Endodermal cell (in vitro differentiated cells): ENCODE data around the gene RPS27A. TPM values are rescaled to one million over a fixed set of nuclear protein-coding genes. Genes with fewer than 3 reads are reported as not detected.
"Not testable (repeated sequence)": the region's sequence is repeated elsewhere in the genome, so short reads cannot be mapped to it uniquely, and the experiment has no call there.

Experiments used
- DNase-seq: peaks from one replicate; pipeline ENCODE4 v3.0.0-alpha.2; 2017
- H3K27ac ChIP-seq: 2 replicates; pipeline ENCODE4 v1.5.1; 2013; ENCODE audit warnings: mild to moderate bottlenecking, low read depth, low read length, moderate library complexity
- H3K27me3 ChIP-seq: 2 replicates; pipeline ENCODE4 v1.6.1; 2013; ENCODE audit warnings: mild to moderate bottlenecking, low read length, moderate library complexity; ENCODE audit not compliant: insufficient read depth, control insufficient read depth, poor library complexity, severe bottlenecking
- H3K36me3 ChIP-seq: 2 replicates; pipeline ENCODE4 v1.7.0; 2013; ENCODE audit warnings: mild to moderate bottlenecking, low read length, moderate library complexity; ENCODE audit not compliant: control insufficient read depth, insufficient read depth
- H3K4me1 ChIP-seq: one replicate; pipeline ENCODE4 v1.7.0; 2013; ENCODE audit warnings: low read length; ENCODE audit not compliant: control insufficient read depth, insufficient read depth
- H3K4me3 ChIP-seq: 2 replicates; pipeline ENCODE4 v1.5.1; 2013; ENCODE audit warnings: mild to moderate bottlenecking, low read length, moderate library complexity
- H3K9ac ChIP-seq: 2 replicates; pipeline ENCODE4 v1.6.1; 2013; ENCODE audit warnings: mild to moderate bottlenecking, low read length, moderate library complexity; ENCODE audit not compliant: poor library complexity, severe bottlenecking; ENCODE audit errors: extremely low read depth
- H3K9me3 ChIP-seq: 2 replicates; pipeline ENCODE4 v1.6.1; 2013; ENCODE audit warnings: mild to moderate bottlenecking, low read length, moderate library complexity; ENCODE audit not compliant: control insufficient read depth
- H3K27ac Mint-ChIP-seq: 2 replicates; pipeline ENCODE4 v1.8.0; 2020; ENCODE audit warnings: mixed read lengths
- H3K27me3 Mint-ChIP-seq: 2 replicates; pipeline ENCODE4 v1.8.0; 2021; ENCODE audit warnings: mild to moderate bottlenecking, mixed read lengths; ENCODE audit not compliant: insufficient read depth
- H3K36me3 Mint-ChIP-seq: 2 replicates; pipeline ENCODE4 v1.8.0; 2020; ENCODE audit warnings: low read depth, mixed read lengths
- H3K4me1 Mint-ChIP-seq: 2 replicates; pipeline ENCODE4 v1.8.0; 2020; ENCODE audit warnings: mixed read lengths
- H3K4me3 Mint-ChIP-seq: 2 replicates; pipeline ENCODE4 v1.8.0; 2020; ENCODE audit warnings: mild to moderate bottlenecking, moderate library complexity, mixed read lengths
- H3K9me3 Mint-ChIP-seq: 2 replicates; pipeline ENCODE4 v1.8.0; 2020; ENCODE audit warnings: mild to moderate bottlenecking, mixed read lengths
- WGBS, 2 experiments: methylation state at CpG; one replicate each; pipeline versions ENCODE4 v1.1.5 to v1.1.7; 2013; ENCODE audit warnings: missing lambda C conversion rate in 2 of 2, mixed read lengths in 1 of 2; ENCODE audit not compliant: insufficient coverage in 1 of 2, insufficient read length in 1 of 2; 5-methylcytosine and 5-hydroxymethylcytosine counted together
- total RNA-seq, 2 donors: library from RNA; stranded (reverse); fragmentation: NEBNext Ultra II Directional in 1 of 2; extraction: Animal tissue kit (Norgen Biotek cat#: 25700) in 1 of 2; gene quantifications; 2 replicates in 1 of 2; 3 replicates in 1 of 2; pipeline ENCODE4 v1.2.1, GENCODE V29; 2021
- TF ChIP-seq, protein P1 (sequence below): fragments of 200-600 bp; sonication (generic); conservative IDR thresholded peaks from 2 replicates; pipeline ENCODE4 v1.5.0; 2021; ENCODE audit warnings: antibody characterized with exemption, mild to moderate bottlenecking

RPS27A gene
- total RNA-seq, 2 donors from 2014 or later: 1,231 to 1,254 TPM

DNA sequence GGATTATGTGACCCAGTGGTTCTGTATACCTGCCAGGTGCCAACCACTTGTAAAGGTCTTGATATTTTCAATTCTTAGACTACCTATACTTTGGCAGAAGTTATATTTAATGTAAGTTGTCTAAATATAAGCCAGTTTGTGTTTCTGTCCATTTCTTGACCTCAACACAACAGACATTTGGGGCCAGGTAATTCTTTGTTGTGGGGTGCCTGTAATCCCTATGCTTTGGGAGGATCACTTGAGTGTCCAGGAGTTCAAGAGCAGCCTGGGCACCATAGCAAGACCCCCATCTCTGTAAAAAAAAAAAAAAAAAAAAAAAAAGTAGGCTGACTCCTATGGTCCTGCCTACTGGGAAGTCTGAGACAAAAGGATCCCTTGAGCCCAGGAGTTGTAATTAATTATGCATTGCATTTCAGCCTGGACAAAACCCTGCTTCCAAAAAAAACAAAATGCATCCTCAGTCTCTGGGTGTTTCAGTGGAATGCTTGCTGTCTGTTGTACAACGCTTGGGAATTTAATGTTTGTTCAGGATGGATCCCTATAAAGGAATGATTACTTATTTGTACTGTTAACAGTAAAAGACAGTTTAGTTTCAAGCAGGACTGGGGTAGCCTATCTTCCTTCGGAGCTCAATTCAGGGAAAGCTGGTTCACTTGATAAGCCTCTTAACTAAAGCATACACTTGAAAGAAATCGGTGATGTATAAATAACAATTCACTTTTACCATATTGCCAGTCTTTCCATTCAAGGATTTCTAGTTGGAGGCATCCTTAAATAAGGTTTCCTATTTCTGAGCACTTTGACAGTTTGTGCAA is 3.4 kb downstream of the RPS27A start:
- H3K9me3 ChIP-seq: no peaks in the 10 kb centered on the region
- WGBS, 2 experiments: 95 to 100% methylated on average over 2 to 3 of the region's 3 CpGs
- H3K36me3 ChIP-seq: peaks cover 49% of the 10 kb centered on the region
- H3K4me1 Mint-ChIP-seq: peaks cover 22% of the 10 kb centered on the region
- no peaks in the 10 kb centered on the region for H3K27me3 Mint-ChIP-seq
- H3K27me3 ChIP-seq: no peaks in the 10 kb centered on the region
- DNase-seq: no peak
- H3K4me1 ChIP-seq: peaks cover 2% of the 10 kb centered on the region
- H3K36me3 Mint-ChIP-seq: peaks cover 50% of the 10 kb centered on the region
- H3K9me3 Mint-ChIP-seq: no peaks in the 10 kb centered on the region
- peak overlapping the region; percentile 99 for H3K4me3 ChIP-seq
- TF ChIP-seq, protein P1, sequence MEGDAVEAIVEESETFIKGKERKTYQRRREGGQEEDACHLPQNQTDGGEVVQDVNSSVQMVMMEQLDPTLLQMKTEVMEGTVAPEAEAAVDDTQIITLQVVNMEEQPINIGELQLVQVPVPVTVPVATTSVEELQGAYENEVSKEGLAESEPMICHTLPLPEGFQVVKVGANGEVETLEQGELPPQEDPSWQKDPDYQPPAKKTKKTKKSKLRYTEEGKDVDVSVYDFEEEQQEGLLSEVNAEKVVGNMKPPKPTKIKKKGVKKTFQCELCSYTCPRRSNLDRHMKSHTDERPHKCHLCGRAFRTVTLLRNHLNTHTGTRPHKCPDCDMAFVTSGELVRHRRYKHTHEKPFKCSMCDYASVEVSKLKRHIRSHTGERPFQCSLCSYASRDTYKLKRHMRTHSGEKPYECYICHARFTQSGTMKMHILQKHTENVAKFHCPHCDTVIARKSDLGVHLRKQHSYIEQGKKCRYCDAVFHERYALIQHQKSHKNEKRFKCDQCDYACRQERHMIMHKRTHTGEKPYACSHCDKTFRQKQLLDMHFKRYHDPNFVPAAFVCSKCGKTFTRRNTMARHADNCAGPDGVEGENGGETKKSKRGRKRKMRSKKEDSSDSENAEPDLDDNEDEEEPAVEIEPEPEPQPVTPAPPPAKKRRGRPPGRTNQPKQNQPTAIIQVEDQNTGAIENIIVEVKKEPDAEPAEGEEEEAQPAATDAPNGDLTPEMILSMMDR: no peak
- H3K4me3 Mint-ChIP-seq: peak overlapping the region; percentile 96
- H3K27ac ChIP-seq: no peak overlapping the region
- peak overlapping the region; percentile 66 for H3K27ac Mint-ChIP-seq
- H3K9ac ChIP-seq: no peak overlapping the region

DNA sequence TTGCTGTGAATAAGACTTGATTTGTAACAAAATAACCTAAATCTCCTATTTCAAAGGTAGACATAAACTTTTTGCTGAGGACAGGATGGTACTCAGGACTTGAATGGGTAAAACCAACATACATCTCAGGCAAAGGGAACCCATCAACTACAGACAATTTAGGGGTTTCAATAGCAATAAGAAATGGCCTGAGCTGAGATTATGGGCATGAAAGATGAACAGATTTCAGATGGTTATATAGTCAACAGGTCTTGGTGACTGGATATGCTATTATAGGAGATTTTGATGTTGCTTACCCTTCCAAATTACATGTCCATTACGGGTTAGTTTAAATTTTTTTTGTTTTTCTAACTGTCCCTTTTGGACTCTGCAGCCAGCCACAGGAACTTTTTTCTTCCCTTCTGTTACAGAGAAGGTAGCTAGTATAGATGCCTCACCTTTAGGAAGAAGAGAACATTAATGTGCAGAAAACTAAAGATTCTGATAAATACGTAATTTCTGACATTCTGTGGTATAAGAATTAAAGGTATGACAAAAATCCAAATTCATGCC is 4.6 kb downstream of the RPS27A start:
- TF ChIP-seq, protein P1: no peak
- Histone ChIP-seq H3K36me3 (peaks cover 51% of the 10 kb centered on the region), H3K27me3 (no peaks in the 10 kb centered on the region), H3K9me3 (no peaks in the 10 kb centered on the region), H3K27ac (no peak overlapping the region), H3K4me1 (peaks cover 2% of the 10 kb centered on the region), H3K9ac (no peak overlapping the region), H3K4me3 (no peak overlapping the region)
- no peak overlapping the region for H3K4me3 Mint-ChIP-seq
- H3K4me1 Mint-ChIP-seq: peaks cover 22% of the 10 kb centered on the region
- WGBS, 2 experiments: 93% methylated on average over 2 of the region's 2 CpGs; no CpG with 5 or more reads in 1 of the 2 experiments
- peaks cover 50% of the 10 kb centered on the region for H3K36me3 Mint-ChIP-seq
- no peaks in the 10 kb centered on the region for H3K27me3 Mint-ChIP-seq
- H3K9me3 Mint-ChIP-seq: no peaks in the 10 kb centered on the region
- H3K27ac Mint-ChIP-seq: no peak overlapping the region
- DNase-seq: no peak

DNA sequence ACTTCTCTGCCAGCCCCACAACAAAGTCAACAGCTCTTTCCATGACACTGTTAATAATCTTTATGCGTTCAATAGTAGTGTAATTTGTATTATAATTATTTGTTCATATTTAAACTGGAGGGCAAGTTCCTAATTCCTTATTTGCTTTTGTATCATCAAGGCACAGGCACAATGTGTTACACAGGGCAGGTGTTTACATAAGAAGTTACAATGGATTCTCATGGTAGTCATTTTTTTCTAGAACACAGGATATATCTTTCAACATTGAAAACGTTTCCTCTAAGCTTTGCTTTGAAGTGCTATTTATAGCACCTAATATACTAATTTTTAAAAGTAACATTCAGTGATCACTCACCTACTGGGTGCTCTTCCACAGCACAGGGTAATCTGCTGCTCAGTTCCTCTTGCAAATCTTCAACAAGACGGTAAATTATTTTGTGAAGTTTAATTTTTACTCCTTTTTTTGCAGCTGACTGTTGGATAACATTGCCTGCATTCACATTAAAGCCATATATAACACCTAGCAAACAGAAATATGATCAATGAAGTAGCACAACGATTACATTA is 7.3 kb downstream of the RPS27A start:
- Mint-ChIP-seq H3K4me1 (peaks cover 10% of the 10 kb centered on the region), H3K36me3 (peaks cover 44% of the 10 kb centered on the region), H3K27me3 (no peaks in the 10 kb centered on the region), H3K27ac (no peak overlapping the region), H3K9me3 (no peaks in the 10 kb centered on the region), H3K4me3 (no peak overlapping the region)
- no peak for DNase-seq
- H3K4me1 ChIP-seq: no peaks in the 10 kb centered on the region
- 87% methylated on average over 3 of the region's 4 CpGs; no CpG with 5 or more reads in 1 of the 2 experiments for whole genome bisulfite sequencing, 2 experiments
- no peaks in the 10 kb centered on the region for H3K27me3 ChIP-seq
- no peak overlapping the region for H3K27ac ChIP-seq
- H3K36me3 ChIP-seq: peaks cover 57% of the 10 kb centered on the region
- no peaks in the 10 kb centered on the region for H3K9me3 ChIP-seq
- H3K9ac ChIP-seq: no peak overlapping the region
- TF ChIP-seq, protein P1: no peak
- no peak overlapping the region for H3K4me3 ChIP-seq

DNA sequence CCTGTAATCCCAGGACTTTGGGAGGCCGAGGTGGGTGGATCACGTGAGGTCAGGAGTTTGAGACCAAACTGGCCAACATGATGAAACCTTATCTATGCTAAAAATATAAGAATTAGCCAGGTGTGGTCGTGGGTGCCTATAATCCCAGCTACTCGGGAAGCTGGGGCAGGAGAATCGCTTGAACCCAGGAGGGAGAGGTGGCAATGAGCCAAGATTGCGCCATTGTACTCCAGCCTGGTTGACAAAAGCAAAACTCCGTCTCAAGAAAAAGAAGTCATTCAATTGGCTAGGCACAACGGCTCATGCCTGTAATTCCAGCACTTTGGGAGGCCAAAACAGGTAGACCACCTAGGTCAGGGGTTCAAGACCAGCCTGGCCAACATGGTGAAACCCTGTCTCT is 9.1 kb downstream of the RPS27A start:
- H3K4me1 Mint-ChIP-seq, H3K4me1 ChIP-seq, H3K4me3 ChIP-seq, H3K4me3 Mint-ChIP-seq, DNase-seq, H3K27ac Mint-ChIP-seq, H3K9me3 ChIP-seq, H3K27me3 Mint-ChIP-seq, H3K9me3 Mint-ChIP-seq, H3K27ac ChIP-seq, H3K27me3 ChIP-seq, H3K9ac ChIP-seq: not testable (repeated sequence)
- 95% methylated on average over 8 of the region's 8 CpGs for WGBS, 2 experiments
- peaks cover 50% of the 10 kb centered on the region for H3K36me3 ChIP-seq
- peaks cover 27% of the 10 kb centered on the region for H3K36me3 Mint-ChIP-seq
